ENCODE results near the gene UVSSA. TPM values are rescaled to one million over a fixed set of nuclear protein-coding genes. Genes with fewer than 3 reads are reported as not detected.
A peak's percentile ranks its signal among the peaks of the same experiment; 100 is the strongest.

UVSSA gene
- total and polyA plus RNA-seq, 9 donors: 3.8 to 24.7 (median 15.6) TPM

GRCh38 chr4:1342003-1342402 is 5.0 kb upstream of the UVSSA start:
- WGBS, 3 donors: 95 to 98% (median 97%) methylated on average over 1 of the region's 1 CpG
- no peaks in the 10 kb centered on the region for H3K27me3 ChIP-seq
- no peaks in the 10 kb centered on the region for H3K36me3 ChIP-seq

GRCh38 chr4:1344696-1345095 is 2.3 kb upstream of the UVSSA start:
- Histone ChIP-seq H3K36me3 (no peaks in the 10 kb centered on the region), H3K4me1 (ENCODE audit: insufficient read depth) (peaks cover 2% of the 10 kb centered on the region), H3K27ac (no peak overlapping the region), H3K4me3 (no peak overlapping the region), H3K27me3 (no peaks in the 10 kb centered on the region), H3K9me3 (no peaks in the 10 kb centered on the region)
- TF ChIP-seq EP300 (IDR thresholded peaks at IDR 0.05): no peak
- 74 to 81% (median 79%) methylated on average over 12 of the region's 12 CpGs for WGBS, 3 donors
- no peak for DNase-seq
- intact Hi-C loops (cut with DNase I): loop anchor here (2.0 to 10.0 kb wide), 5 partner anchors 34 to 378 kb away; partner anchors contain the start of genes CTBP1 (in 2 of the 4), MAEA (in 1 of the 4), SPON2 (in 1 of the 4) and TACC3 (in 1 of the 4)

More at GRCh38 chr4:1342003-1342402, 5.0 kb upstream of the UVSSA start:
- Histone ChIP-seq H3K9me3 (no peaks in the 10 kb centered on the region), H3K4me3 (no peak overlapping the region), H3K27ac (no peak overlapping the region), H3K4me1 (ENCODE audit: insufficient read depth) (peaks cover 2% of the 10 kb centered on the region)
- intact Hi-C loops (cut with DNase I): loop anchor here in 1 of 4 donors (10.0 kb wide), 1 partner anchor 167 kb away; the partner anchor contains the start of gene SPON2
- DNase-seq: no peak
- TF ChIP-seq CTCF (IDR thresholded peaks at IDR 0.05): no peak
- TF ChIP-seq EP300 (IDR thresholded peaks at IDR 0.05): no peak
- TF ChIP-seq POLR2A (IDR thresholded peaks at IDR 0.05): no peak

GRCh38 chr4:1345903-1346780 is 866 bp upstream of the UVSSA start:
- Histone ChIP-seq H3K4me1 (ENCODE audit: insufficient read depth) (peaks cover 2% of the 10 kb centered on the region), H3K9me3 (no peaks in the 10 kb centered on the region), H3K27me3 (no peaks in the 10 kb centered on the region), H3K4me3 (peak overlapping the region; percentile 60), H3K27ac (peak overlapping the region; percentile 53 to 98), H3K36me3 (no peaks in the 10 kb centered on the region)
- WGBS, 3 donors: 0 to 1% (median 0%) methylated on average over 43 to 76 of the region's 76 CpGs
- peak; percentile 22 for TF ChIP-seq POLR2A (IDR thresholded peaks at IDR 0.05)
- TF ChIP-seq CTCF (IDR thresholded peaks at IDR 0.05): no peak
- intact Hi-C loops (cut with DNase I): loop anchor here (2.0 to 10.0 kb wide), 7 partner anchors 35 to 376 kb away; partner anchors contain the start of genes CTBP1 (in 3 of the 4), MAEA (in 1 of the 4), SPON2 (in 1 of the 4) and TACC3 (in 1 of the 4)
- peak; percentile 57 to 77 (median 67) for DNase-seq

GRCh38 chr4:1347410-1347864 is 429 bp downstream of the UVSSA start:
- H3K4me1 ChIP-seq (ENCODE audit: insufficient read depth): peaks cover 2% of the 10 kb centered on the region
- TF ChIP-seq CTCF (IDR thresholded peaks at IDR 0.05) (peak in 2 of 3 donors; percentile 23 to 34), EP300 (IDR thresholded peaks at IDR 0.05) (no peak)
- 0 to 1% (median 1%) methylated on average over 30 to 43 of the region's 43 CpGs for WGBS, 3 donors
- DNase-seq: peak; percentile 73 to 87 (median 81)
- no peaks in the 10 kb centered on the region for H3K36me3 ChIP-seq
- peak overlapping the region; percentile 75 to 100 for H3K27ac ChIP-seq
- no peaks in the 10 kb centered on the region for H3K27me3 ChIP-seq
- H3K4me3 ChIP-seq: peak overlapping the region; percentile 83
- H3K9me3 ChIP-seq: no peaks in the 10 kb centered on the region
- intact Hi-C loops (cut with DNase I): loop anchor here (2.0 to 10.0 kb wide), 6 partner anchors 60 to 375 kb away; partner anchors contain the start of genes CTBP1 (in 3 of the 4), MAEA (in 1 of the 4), SPON2 (in 1 of the 4) and TACC3 (in 1 of the 4)

Measured in ovary (tissue), 9 donors.